Activated CD4-positive, alpha-beta T cell treated with anti-CD3 and anti-CD28 coated beads, Interleukin-2, amount 50 U/mL, for 1 hour (primary cell): Measurements from ENCODE around the gene RXFP4.
A peak's percentile ranks its signal among the peaks of the same experiment; 100 is the strongest.
"Not testable (repeated sequence)": the region's sequence is repeated elsewhere in the genome, so short reads cannot be mapped to it uniquely, and the experiment has no call there.

ENCODE experiments used
- DNase-seq: peaks from one replicate; pipeline ENCODE4 v3.0.0-alpha.2; 2020

RXFP4 gene

GRCh38 chr1:155978973-155979429 is 37.6 kb downstream of the RXFP4 start:
- no peak for DNase-seq

GRCh38 chr1:155979597-155980343 is 38.3 kb downstream of the RXFP4 start:
- DNase-seq: no peak

- no peak for DNase-seq
These were observed 40.0 kb downstream of the RXFP4 start for GRCh38 chr1:155981266-155982088.

DNA sequence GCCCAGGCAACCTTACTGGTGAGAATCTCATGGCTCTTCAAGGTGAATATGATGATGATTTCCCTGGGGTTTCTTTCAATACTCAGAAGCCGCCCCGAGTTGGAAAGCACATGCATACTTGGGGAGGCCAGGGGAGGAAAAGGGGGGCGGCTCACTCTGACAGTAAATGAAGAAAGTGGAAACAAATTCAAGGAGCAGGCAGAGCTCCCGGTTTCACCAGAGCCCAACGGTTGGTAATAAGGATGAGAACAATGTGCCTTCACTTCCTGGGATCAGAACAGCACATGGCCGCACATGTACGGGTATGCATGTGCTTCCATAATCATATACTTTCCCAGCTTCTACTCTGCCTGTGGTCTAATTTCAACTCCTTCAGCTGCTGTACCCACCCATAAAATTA is 40.7 kb downstream of the RXFP4 start:
- no peak for DNase-seq

- DNase-seq: no peak
These were observed 42.0 kb downstream of the RXFP4 start for GRCh38 chr1:155983191-155984024.

DNA sequence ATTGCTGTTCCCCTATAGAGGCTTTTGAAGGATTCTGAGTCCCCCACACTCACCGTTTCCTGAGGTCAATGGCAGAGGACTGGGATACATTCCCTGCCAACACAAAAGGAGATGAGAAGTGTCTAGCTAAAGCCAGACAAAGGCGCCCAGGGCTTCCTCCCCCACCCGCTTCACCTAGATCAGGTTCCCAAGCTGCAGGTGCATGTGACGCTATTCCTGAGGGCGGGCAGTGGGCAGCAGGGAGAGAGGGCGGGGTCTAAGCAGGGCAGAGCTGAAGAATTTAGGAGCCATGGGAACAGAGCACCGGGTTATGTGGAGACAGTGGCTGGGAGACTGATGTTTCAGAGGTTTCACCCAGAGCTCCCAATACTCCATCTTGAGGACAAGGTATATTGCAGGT is 42.9 kb downstream of the RXFP4 start:
- DNase-seq: no peak

GRCh38 chr1:155984903-155985645 is 43.6 kb downstream of the RXFP4 start:
- not testable (repeated sequence) for DNase-seq

- peak; percentile 77 for DNase-seq
These were observed 48.0 kb downstream of the RXFP4 start for GRCh38 chr1:155989242-155990004.

DNA sequence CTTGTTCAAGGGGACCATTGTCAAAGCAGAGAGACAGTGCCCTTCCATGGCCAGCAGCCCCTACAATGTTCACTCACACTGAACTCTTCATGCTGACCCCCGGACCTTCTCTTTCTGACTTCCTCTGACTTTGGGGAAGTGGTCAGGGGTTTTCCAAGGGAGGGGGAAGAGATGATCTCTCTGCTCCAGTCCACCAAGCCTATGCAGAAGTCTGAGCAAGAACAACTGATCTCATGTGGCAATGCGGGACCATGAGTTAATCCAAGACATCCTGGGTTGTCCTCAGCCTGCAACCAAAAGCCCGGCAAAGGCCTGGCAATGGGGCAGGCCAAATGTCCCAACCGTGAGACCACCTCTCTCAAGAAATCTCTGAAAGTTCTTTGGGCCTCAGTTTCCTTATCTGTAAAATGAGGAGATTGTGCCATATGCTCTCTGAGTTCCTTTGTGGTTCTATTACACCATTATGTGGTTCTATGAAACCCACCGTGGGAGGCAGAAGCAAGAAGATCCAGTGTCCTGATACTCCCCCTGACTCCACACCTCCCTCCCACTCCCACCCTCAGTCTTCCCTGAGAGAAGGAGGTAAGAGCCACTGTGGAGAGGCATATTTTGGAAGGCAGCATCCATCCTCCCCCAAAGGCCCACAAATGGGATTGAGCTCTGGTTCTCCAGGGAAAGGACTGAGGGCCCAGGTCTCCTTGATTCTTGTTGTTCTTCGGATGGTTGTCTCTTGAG is 48.7 kb downstream of the RXFP4 start:
- DNase-seq: no peak
